Activated CD4-positive, CD25-positive, alpha-beta regulatory T cell treated with anti-CD3 and anti-CD28 coated beads, Interleukin-2, amount 50 U/mL, for 72 hours (primary cell): ENCODE measurements around the gene S100A5.
"Not testable (repeated sequence)": the region's sequence is repeated elsewhere in the genome, so short reads cannot be mapped to it uniquely, and the experiment has no call there.

Source experiments
- DNase-seq: peaks from one replicate; pipeline ENCODE4 v3.0.0; 2021

S100A5 gene

DNA sequence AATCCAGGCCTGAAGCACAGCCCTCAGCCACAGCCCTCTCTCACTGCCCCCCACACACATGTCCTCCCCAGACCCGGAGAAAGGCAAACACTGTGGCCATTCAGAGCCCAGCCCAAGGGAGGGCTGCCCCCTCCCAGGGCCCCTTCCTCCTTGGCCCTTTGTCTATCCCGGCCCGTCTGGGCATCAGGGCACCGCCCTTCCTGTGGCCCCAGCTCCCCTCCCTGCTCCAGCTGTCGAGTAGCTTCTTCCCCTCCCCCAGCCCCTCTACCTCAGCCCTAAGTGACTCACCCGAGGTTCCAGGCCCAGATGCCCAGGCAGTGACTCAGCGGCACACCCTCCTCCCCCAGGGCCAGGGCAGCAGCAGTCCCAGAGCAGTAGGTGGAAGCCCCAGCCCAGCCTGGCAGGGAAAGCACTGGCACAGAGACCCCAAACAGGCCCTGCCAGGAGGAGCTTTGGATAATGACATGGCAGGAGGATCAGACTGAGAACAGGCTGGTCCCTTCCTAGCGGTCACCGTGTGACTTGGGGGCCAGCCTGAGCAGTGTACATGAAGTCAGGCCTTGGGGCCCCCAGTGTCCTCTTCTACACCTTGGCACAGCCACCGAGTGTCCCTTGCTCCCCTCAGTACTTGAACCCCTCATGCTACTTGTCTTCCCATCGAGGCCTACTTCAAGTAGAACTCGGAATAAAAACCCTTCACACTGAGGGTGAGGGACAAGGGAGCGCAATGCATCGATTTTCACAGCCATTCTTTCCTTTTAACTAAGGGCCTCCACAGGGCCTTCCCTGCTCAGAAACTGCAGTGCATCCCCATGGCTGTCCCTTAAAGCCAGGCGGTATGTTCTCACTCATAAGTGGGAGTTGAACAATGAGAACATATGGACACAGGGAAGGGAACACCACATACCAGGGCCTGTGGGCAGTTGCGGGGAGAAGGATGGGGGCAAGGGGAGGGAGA is 26.0 kb upstream of the S100A5 start:
- DNase-seq, result peak; percentile 81

- peak; percentile 60 for DNase-seq
Observed at GRCh38 chr1:153565529-153566374, 25.0 kb upstream of the S100A5 start, which contains the start of gene S100A2. S100A2 (minus strand) TSS chr1:153565844; CDS start chr1:153563877, 1,967 bp downstream.

GRCh38 chr1:153563991-153564390 is 23.3 kb upstream of the S100A5 start:
- no peak for DNase-seq

GRCh38 chr1:153563483-153563901 is 22.8 kb upstream of the S100A5 start:
- no peak for DNase-seq

DNA sequence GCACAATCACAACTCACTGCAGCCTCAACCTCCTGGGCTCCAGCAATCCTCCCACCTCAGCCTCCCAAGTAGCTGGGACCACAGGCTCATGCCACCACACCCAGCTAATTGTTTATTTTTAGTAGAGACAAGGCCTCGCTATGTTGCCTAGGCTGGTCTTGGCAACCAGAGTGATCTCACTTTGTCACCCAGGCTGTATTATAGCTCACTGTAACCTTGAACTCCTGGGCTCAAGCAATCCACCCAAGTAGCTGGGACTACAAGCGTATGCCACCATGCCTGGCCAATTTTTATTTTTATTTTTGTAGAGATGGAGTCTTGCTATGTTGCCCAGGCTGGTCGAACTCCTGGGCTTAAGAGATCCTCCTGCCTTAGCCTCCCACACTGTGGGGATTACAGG is 21.3 kb upstream of the S100A5 start:
- DNase-seq, result not testable (repeated sequence)

DNA sequence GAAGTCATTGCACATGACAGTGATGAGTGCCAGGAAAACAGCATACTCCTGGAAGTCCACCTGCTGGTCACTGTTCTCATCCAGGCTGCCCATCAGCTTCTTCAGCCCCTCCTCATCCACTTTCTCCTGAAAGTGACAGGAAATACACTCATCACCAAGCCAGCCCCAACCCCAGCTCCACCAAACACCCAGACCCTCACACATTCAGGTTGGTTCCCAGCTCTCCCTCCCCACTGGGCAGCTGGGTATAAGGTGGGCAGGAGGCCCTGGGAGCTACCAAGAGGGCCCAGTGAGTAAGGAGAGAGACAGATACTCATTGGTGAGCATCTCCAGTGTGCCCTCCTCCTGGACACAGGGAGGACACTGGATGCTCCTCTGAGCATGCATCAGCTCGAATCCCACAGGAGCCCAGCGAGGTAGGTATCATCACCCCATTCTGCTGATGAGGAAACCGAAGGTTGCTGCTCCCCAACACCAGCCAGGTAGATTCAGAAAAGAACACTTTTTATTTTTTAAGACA is 20.8 kb upstream of the S100A5 start:
- no peak for DNase-seq

- DNase-seq, result no peak
Observed at GRCh38 chr1:153560771-153561465, 20.2 kb upstream of the S100A5 start.

DNA sequence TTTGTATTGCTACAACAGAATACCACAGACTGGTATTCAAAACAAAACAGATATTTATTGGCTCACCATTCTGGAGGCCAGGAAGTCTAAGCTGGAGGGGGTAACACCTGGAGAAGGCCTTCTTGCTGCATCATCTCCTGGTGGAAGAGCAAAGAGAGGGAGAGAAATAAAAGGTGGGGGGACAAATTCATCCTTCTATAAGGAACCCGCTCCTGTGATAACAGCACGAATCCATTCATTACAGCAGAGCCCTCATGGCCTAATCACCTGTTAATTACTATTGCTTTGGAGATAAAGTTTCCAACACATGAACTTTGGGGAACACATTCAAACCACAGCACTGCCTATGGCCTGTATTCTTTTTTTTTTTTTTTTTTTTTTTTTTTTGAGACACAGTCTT is 19.5 kb upstream of the S100A5 start:
- DNase-seq, result no peak

DNA sequence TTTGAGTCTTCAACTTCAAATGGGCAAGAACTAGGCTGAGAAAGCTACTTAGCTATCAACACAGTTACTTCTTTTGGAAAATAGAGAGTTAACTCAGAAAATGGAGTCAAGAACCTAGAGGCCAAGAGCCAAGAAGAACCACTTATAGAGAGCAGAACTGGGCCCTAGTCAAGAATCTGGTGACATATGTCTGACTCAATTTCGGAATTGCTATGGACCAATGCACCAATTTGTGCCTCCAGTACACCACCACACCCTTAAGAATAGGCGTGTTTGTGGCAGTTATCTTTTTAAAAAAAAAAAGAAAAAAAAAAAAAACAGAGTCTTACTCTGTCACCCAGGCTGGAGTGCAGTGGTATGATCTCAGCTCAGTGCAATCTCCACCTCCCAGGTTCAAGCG is 17.1 kb upstream of the S100A5 start:
- no peak for DNase-seq

DNA sequence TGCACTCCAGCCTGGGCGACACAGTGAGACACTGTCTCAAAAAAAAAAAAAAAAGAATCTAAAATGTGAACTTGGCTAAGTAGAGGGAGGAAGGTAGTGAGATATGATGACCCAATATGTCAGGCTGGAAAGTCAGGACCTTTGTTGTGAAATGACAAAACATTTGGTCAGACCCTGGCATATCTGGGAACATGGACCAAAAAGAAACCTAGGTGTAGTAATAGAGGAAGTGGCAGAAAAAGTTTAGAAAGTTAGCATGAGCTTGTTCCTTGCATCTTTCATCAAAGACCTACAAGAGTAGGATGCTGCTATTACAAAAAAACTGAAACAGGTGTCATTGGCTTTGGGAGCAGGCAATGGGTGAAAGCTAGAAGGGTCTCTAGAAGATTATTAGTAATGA is 15.6 kb upstream of the S100A5 start:
- DNase-seq, result no peak

- no peak for DNase-seq
Observed at GRCh38 chr1:153553830-153554541, 13.3 kb upstream of the S100A5 start.

DNA sequence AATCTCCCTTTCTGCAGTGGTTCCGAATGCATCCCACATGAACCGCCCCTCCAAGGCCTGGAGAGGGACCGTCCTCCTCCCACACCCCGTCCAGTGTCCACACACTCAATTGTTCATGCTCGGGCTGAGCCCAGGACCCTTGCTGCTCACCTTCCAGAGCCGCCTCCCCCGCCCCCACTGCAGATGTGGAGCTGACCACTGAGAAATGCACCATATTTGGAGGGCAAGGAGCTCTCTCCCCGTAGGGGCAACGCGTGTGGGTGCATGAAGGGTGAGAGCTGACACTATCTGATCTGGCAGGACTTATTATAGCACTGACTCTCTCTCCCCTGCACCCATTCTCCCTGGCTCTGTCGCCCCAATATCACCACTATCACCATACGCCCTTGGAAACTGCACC is 12.4 kb upstream of the S100A5 start:
- DNase-seq, result no peak

DNA sequence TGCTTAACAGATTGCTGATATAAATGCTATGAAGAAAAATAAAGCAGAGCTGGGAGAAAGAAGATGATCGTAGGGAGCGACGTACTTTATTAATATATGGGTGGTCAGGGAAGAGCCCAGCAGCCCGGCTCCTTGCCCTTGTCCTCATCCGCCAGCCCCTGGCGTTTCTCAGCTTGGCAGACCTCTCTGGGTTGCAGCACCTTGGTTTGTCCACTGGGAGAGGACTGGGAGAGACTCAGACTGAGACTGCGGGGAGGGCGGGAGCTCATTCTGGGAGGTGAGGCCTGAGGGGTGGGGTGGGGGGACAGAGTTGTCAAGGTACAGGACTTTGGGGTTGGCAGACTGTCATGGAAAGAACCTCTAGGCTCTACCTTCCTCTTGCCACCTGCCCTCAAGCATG is 11.6 kb upstream of the S100A5 start:
- no peak for DNase-seq

DNA sequence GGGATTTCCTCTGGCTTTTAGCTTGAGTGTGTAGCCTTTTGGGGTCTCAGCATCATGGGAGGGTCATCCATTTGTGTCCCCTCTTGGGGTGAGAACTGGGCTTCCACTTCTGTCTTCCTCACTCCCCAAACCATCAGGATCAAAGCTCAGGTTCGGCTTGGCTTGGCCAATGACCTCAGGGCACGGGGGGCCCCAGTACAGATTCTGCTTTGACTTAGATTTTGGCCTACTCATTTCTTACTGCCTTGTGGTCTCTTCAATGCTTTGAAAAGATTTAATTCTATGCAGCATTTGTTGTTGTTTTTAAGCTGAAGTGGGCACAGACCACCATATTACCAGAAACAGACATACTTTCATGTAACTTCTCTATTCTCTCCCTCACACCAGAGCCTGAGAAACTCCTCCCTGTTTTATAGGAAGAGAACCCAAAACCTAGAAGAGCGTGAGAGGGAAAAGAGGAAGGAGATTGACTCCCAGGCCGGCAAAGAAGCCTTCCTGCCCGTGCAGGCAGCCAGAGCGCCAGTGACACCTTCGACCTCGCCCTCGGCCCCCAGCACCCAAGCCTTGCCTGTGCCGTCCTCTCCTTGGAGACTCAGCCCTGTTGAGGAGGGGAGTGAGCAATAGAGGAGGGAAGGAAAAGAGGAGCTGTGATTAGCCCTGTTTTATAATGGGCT is 10.2 kb upstream of the S100A5 start:
- DNase-seq, result peak; percentile 15

- DNase-seq, result no peak
Observed at GRCh38 chr1:153550398-153550758, 9.6 kb upstream of the S100A5 start.

DNA sequence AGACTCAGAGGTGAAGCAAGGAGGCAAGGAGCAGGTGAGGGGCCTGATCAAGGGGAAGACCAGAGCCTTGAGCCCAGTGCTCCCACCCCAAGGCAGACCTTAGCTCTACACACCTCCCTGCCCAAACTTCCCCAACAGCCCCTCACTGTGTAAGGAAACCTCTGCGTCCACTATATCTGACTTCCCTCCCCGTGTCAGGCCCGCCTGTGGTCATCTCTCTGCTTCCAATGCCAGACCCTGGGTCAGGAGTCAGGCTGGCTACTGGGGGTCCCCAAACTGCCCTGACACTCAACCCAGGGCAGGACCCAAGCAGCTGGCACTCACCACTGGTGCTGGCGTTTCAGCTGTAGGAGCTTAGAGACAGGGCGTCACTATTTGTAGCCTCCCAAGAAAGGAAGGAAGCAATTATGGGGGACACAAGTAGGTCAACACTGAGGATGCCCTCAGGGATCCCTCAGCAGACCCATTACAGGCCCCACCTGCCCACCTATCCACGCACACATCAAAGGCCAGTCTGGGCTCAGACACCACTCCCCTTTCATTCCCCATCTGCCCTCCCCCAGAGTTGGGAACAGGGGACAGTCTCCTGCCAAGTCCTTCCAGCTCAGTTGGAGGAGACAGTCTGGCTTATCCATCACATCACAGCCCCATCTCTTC is 9.1 kb upstream of the S100A5 start:
- peak; percentile 25 for DNase-seq

DNA sequence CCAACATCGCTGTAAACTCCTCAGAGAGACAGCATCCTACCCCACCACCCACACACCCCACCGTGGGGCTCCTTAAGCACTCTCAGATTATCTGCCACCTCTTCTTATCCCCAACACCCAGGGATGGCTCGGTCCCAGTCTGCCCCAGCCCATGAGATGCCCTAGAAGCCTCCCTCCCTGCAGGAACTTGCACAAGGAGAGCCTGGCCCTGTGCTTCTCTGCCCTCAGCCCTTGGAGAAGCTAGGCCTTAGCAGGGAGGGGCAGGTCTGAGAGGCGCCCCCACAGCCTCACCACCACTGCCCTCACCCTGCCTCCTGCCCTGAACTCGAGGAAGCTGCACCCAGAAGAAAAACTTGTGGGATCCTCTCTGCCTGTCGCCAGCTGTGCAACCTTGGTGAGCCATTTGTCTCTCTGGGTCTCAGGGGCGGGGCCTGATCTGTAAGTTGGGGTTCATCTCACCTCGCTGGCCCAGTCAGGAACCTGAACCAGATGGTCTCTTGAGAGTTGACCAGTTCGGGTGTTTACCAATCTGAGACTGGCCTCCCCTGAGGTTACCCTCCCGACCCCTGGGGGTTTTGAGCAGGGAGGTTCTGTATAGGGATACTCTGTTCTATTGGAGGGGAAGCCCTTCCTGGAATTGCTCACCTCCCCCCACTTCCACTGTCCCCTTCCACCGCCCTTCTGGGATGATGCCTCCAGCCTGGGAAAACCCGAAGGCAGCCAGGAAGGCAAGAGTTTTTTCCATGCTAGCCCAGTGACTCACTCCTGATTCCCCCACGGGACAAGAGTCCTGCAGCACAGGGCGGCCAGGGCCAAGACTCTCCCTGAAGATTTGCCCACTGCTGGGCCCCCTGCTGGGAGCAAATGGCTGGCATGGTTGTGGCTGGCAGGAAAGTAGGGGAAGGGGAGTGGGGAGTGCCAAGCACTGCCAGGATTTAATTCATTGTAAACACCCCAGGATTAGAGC is 8.3 kb upstream of the S100A5 start, which contains the start of gene S100A3:
S100A3 (minus strand) TSS at position 537 of the 967 bp plus-strand sequence. CDS start 773 bp downstream, outside the sequence.
- peak; percentile 24 for DNase-seq

DNA sequence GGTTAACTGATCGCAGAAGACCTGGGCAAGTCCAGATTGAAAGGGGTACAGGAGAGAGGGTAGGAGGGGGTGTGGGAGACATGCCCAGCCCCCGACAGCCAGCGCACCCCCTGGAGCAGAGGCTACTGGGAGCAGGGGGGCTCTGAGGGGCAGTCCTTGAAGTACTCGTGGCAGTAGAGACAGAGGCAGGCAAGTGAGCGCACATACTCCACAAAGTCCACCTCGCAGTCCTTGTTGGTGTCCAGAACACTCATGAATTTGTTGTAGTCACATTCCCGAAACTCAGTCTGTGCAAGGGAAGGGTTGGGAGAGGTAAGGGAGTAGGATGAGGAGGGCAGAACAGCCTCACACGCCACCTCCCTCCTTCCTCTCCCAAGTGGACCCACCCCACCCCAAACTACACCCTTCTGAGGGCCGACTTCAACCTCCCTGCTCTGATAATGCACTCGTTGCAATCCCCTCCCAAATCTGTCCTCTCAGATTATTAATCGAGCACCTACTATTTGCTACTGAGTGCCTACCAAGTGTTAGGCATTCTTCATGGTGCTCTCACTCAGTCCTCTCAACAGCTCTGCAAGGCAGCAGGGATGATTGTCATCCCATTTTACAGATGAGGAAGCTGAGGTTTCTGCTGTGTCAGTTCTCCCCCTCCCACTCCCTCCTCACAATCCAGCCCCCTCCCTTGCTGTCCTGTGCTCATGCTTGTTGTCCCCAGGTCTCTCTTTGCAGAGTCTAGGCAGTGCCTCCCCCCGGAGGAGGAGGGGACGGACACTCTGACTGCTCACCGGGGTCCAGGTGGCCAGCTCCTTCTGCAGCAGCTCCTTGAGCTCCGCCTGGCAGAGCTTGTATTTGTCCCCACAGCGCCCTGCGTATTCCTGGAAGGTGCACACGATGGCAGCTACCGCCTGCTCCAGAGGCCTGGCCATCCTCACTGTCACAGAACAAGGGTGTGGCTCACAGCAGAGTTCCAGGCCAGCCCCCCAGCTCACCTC is 7.1 kb upstream of the S100A5 start:
- peak; percentile 28 for DNase-seq
